GM10248 (cell line): ENCODE data around the gene FOXK1.
"Not testable (repeated sequence)": the region's sequence is repeated elsewhere in the genome, so short reads cannot be mapped to it uniquely, and the experiment has no call there.

ENCODE experiments used
- CTCF ChIA-PET: fragments of 300-600 bp; sonication (Branson Sonifier 250); formaldehyde crosslinking; extraction: SDS; loops from one replicate; lab custom pipeline; 2021; ENCODE audit warnings: antibody characterized with exemption; lab: Yijun Ruan, JAX
- POLR2A ChIA-PET: fragments of 350-650 bp; sonication (Branson Sonifier 250); formaldehyde crosslinking; extraction: SDS; loops from one replicate; lab custom pipeline; 2020; ENCODE audit warnings: antibody characterized with exemption; lab: Yijun Ruan, JAX
- DNase-seq: peaks from one replicate; pipeline ENCODE4 v3.0.0; 2012; ENCODE audit errors: extremely low spot score
- CTCF ChIP-seq: IDR thresholded peaks from 2 replicates; pipeline ENCODE4 v1.5.1; 2012; ENCODE audit warnings: mild to moderate bottlenecking, low read depth; ENCODE audit errors: extremely low read depth, missing control alignments, control extremely low read depth

The FOXK1 gene

GRCh38 chr7:4663239-4664018 is 18.7 kb upstream of the FOXK1 start:
- DNase-seq = no peak
- no peak for TF ChIP-seq CTCF
- CTCF ChIA-PET = interaction anchor here (1.1 kb wide), 1 partner anchor 9 kb away, joined by 4 read pairs; no protein-coding TSS in a partner anchor
- POLR2A ChIA-PET = no interaction called here

- CTCF ChIA-PET = interaction anchor here (1.4 kb wide), 1 partner anchor 17 kb away, joined by 3 read pairs; no protein-coding TSS in a partner anchor
- DNase-seq = no peak
- no peak for TF ChIP-seq CTCF
- POLR2A ChIA-PET = no interaction called here
Observed at GRCh38 chr7:4665661-4666060, 16.4 kb upstream of the FOXK1 start.

GRCh38 chr7:4667776-4668509 is 14.2 kb upstream of the FOXK1 start:
- ChIA-PET POLR2A (no interaction called here), CTCF (interaction anchor here (0.9 to 1.3 kb wide), 3 partner anchors 8 to 124 kb away, joined by 3 to 4 read pairs (median 3); no protein-coding TSS in a partner anchor)
- no peak for DNase-seq
- no peak for TF ChIP-seq CTCF

GRCh38 chr7:4668510-4668847 is 13.6 kb upstream of the FOXK1 start:
- no peak for TF ChIP-seq CTCF
- ChIA-PET POLR2A (no interaction called here), CTCF (interaction anchor here (0.9 to 1.3 kb wide), 2 partner anchors 9 to 124 kb away, joined by 3 to 4 read pairs; no protein-coding TSS in a partner anchor)
- DNase-seq = no peak

- ChIA-PET CTCF (no interaction called here), POLR2A (no interaction called here)
- no peak for DNase-seq
- no peak for TF ChIP-seq CTCF
Observed at GRCh38 chr7:4670791-4671190, 11.3 kb upstream of the FOXK1 start.

- ChIA-PET POLR2A (no interaction called here), CTCF (interaction anchor here (1.0 kb wide), 1 partner anchor 11 kb away, joined by 3 read pairs; no protein-coding TSS in a partner anchor)
- DNase-seq = no peak
- TF ChIP-seq CTCF = no peak
Observed at GRCh38 chr7:4675771-4676367, 6.2 kb upstream of the FOXK1 start.

GRCh38 chr7:4677518-4677917 is 4.6 kb upstream of the FOXK1 start:
- POLR2A ChIA-PET, DNase-seq: not testable (repeated sequence)
- CTCF ChIA-PET = interaction anchor here (1.2 to 1.4 kb wide), 2 partner anchors 66 to 98 kb away, joined by 3 read pairs; partner anchors contain the start of gene AP5Z1
